Astrocyte of the cerebellum (primary cell): ENCODE measurements around the gene DMD.

Experiments
- DNase-seq: peaks from one replicate; pipeline ENCODE4 v3.0.0-alpha.2; 2011; ENCODE audit warnings: low read depth
- H3K4me3 ChIP-seq: 2 replicates; pipeline ENCODE4 v1.5.1; 2011; ENCODE audit warnings: mild to moderate bottlenecking, low read depth, low read length, moderate library complexity
- CTCF ChIP-seq: IDR thresholded peaks from 2 replicates; pipeline ENCODE4 v1.5.1; 2012; ENCODE audit warnings: low read length, low read depth, moderate library complexity, mild to moderate bottlenecking; ENCODE audit errors: missing control alignments
- in situ Hi-C: cut with HindIII; loops from 2 replicates; pipeline ENCODE4 v1.10.0; 2017; ENCODE audit warnings: low sequenced_read_pairs

DMD gene

DNA sequence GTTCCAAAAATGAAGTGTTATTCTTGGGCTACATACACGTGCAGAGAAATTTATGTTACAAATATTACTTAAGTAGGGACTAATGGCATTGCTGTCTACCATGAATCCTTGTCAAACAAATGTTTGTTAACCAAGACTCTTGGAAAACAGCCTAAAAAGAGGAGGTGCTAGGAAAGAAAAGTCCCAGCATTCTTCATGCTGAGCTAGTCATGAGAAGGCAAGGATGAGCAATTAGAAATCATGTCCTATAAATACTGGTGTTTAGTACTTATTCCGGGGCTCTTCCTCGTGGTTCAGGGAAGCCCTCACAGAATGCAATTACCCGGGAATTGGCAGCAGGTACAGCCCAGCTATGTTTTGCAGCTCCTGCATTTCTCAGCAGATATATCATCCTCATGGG is 1761.4 kb downstream of the DMD start:
- in situ Hi-C loops = no loop called here
- H3K4me3 ChIP-seq = no peak overlapping the region
- no peak for TF ChIP-seq CTCF
- no peak for DNase-seq

- no peak for DNase-seq
- no peak overlapping the region for H3K4me3 ChIP-seq
- TF ChIP-seq CTCF = no peak
- in situ Hi-C loops = no loop called here
These were observed 1762.3 kb downstream of the DMD start for GRCh38 chrX:31449081-31449480.

DNA sequence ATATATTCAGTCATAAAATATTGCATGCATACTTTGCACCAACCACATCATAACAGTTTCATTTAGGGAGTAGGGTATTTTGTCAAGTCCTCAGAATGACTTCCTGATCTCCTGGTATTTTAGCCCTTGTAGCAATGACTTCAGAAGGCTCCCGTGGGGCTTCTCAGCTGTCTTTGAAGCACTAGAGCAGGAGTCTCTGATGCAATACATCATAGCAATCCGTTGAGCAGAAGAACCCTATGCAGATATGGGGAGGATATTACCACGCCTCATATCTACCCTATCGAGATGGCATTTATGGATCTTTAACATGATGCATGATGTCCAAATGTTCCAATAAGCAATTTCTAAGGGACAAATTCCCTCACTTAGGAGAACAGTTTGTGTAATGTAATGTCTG is 1765.8 kb downstream of the DMD start:
- in situ Hi-C loops = no loop called here
- no peak for TF ChIP-seq CTCF
- H3K4me3 ChIP-seq = no peak overlapping the region
- no peak for DNase-seq

DNA sequence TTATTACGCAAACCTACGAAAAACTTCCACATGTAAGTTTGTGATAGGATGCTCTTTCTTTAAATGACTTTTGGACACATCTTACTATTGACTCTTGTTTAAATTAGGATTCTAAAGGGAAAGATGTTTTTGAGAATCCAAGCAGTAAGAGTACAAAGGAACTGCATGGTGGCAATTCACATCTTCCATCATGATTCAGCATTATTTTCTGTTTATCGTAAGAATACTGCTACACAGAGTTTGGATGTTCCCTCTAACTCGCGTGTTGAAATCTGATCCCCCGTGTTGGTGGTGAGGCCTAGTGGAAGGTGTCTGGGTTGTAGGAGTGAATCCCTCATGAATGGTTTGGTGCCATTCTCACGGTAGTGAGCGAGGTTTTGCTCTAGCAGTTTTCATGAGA is 1767.7 kb downstream of the DMD start:
- no peak overlapping the region for H3K4me3 ChIP-seq
- no peak for TF ChIP-seq CTCF
- in situ Hi-C loops = no loop called here
- DNase-seq = no peak

DNA sequence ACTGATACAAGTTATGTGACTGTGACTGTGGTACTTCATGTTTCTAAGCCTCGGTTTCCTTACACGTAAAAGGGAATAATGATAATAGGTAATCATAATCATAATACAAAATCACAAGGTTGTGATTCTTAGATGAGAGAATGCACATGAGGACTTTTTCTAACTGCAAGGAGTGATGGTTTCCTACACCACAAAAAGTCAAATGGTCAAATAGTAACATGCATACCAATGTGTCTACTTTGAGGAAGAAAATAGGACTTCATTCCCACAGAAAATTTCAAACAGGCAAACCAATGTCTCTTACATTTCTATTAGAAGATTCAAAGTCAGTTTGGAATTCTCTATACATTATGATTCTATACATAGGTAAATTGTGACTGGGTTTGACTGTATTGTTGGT is 1770.8 kb downstream of the DMD start:
- in situ Hi-C loops = no loop called here
- no peak for TF ChIP-seq CTCF
- no peak for DNase-seq
- no peak overlapping the region for H3K4me3 ChIP-seq

DNA sequence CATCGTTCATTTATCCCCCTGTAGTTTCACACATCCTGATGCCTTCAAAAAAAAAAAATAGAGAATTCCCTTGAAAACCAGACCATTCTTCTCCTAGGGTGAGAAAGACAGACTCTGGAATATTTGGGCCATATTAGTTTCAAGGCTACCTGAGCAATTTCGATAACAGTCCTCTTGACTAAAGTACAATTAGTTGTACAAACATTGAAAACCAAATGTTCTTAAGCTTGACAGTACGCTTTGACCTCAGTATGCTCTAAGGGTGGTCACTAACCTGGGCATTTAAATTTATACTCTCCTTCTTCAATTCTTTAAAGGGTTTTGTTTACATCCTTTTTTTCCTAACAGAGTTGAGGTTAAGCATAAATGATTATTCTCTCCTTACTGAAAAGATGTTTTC is 1774.9 kb downstream of the DMD start:
- in situ Hi-C loops = no loop called here
- no peak overlapping the region for H3K4me3 ChIP-seq
- TF ChIP-seq CTCF = no peak
- no peak for DNase-seq

- TF ChIP-seq CTCF = no peak
- in situ Hi-C loops = no loop called here
- DNase-seq = peak; percentile 41
These were observed 1775.8 kb downstream of the DMD start for GRCh38 chrX:31435592-31435991.

More at GRCh38 chrX:31435592-31435991, 1775.8 kb downstream of the DMD start:
- no peak overlapping the region for H3K4me3 ChIP-seq
